HEK293T (cell line): Measurements from ENCODE around the gene ANKMY1.

Source experiments
- CTCF ChIA-PET: fragments of 350-600 bp; formaldehyde crosslinking; extraction: SDS; loops from one replicate; lab custom pipeline; 2021; ENCODE audit warnings: antibody characterized with exemption, inconsistent platforms; lab: Yijun Ruan, JAX
- POLR2A ChIA-PET: fragments of 350-600 bp; formaldehyde crosslinking; extraction: SDS; loops from one replicate; lab custom pipeline; 2020; ENCODE audit warnings: antibody characterized with exemption, inconsistent platforms; lab: Yijun Ruan, JAX
- DNase-seq: peaks from one replicate; pipeline ENCODE4 v3.0.0; 2012; ENCODE audit warnings: mixed read lengths; ENCODE audit errors: extremely low spot score
- ARNT ChIP-seq: fragments of 450-650 bp; IDR thresholded peaks from 2 replicates; pipeline ENCODE4 v1.6.1; 2017; ENCODE audit warnings: mild to moderate bottlenecking
- BHLHE40 ChIP-seq: fragments of 450-650 bp; IDR thresholded peaks from 2 replicates; pipeline ENCODE4 v1.6.1; 2016; ENCODE audit warnings: mild to moderate bottlenecking, moderate library complexity, borderline replicate concordance
- CTBP1 ChIP-seq: fragments of 450-650 bp; IDR thresholded peaks from 2 replicates; pipeline ENCODE4 v1.6.1; 2016; ENCODE audit warnings: borderline replicate concordance
- ELF4 ChIP-seq: fragments of 450-650 bp; IDR thresholded peaks from 2 replicates; pipeline ENCODE4 v1.6.1; 2017; ENCODE audit warnings: antibody characterized with exemption
- FOXA1 ChIP-seq: fragments of 450-650 bp; IDR thresholded peaks from 2 replicates; pipeline ENCODE4 v1.6.1; 2016; ENCODE audit warnings: mild to moderate bottlenecking
- FOXK2 ChIP-seq: fragments of 450-650 bp; IDR thresholded peaks from 2 replicates; pipeline ENCODE4 v1.6.1; 2016; ENCODE audit warnings: mild to moderate bottlenecking
- FOXM1 ChIP-seq: fragments of 450-650 bp; IDR thresholded peaks from 2 replicates; pipeline ENCODE4 v1.6.1; 2017; ENCODE audit warnings: mild to moderate bottlenecking, borderline replicate concordance
- HDGF ChIP-seq: fragments of 450-650 bp; IDR thresholded peaks from 2 replicates; pipeline ENCODE4 v1.6.1; 2017; ENCODE audit warnings: antibody characterized with exemption, borderline replicate concordance
- L3MBTL2 ChIP-seq: fragments of 450-650 bp; conservative IDR thresholded peaks from 2 replicates; pipeline ENCODE4 v1.6.1; 2016; ENCODE audit warnings: mild to moderate bottlenecking
- LEF1 ChIP-seq: fragments of 450-650 bp; IDR thresholded peaks from 2 replicates; pipeline ENCODE4 v1.6.1; 2017; ENCODE audit warnings: mild to moderate bottlenecking, borderline replicate concordance
- NFRKB ChIP-seq: fragments of 450-650 bp; IDR thresholded peaks from 2 replicates; pipeline ENCODE4 v1.6.1; 2016; ENCODE audit warnings: mild to moderate bottlenecking, moderate library complexity
- SP1 ChIP-seq: fragments of 450-650 bp; IDR thresholded peaks from 2 replicates; pipeline ENCODE4 v1.6.1; 2017
- SUZ12 ChIP-seq: fragments of 450-650 bp; IDR thresholded peaks from 2 replicates; pipeline ENCODE4 v1.6.1; 2016; ENCODE audit warnings: mild to moderate bottlenecking
- TARDBP ChIP-seq: fragments of 450-650 bp; IDR thresholded peaks from 2 replicates; pipeline ENCODE4 v1.6.1; 2016
- ZNF384 ChIP-seq: fragments of 450-650 bp; IDR thresholded peaks from 2 replicates; pipeline ENCODE4 v1.6.1; 2016
- TF ChIP-seq, protein P1 (sequence below): fragments of 450-650 bp; IDR thresholded peaks from 2 replicates; pipeline ENCODE4 v1.6.1; 2016

ANKMY1 gene

DNA sequence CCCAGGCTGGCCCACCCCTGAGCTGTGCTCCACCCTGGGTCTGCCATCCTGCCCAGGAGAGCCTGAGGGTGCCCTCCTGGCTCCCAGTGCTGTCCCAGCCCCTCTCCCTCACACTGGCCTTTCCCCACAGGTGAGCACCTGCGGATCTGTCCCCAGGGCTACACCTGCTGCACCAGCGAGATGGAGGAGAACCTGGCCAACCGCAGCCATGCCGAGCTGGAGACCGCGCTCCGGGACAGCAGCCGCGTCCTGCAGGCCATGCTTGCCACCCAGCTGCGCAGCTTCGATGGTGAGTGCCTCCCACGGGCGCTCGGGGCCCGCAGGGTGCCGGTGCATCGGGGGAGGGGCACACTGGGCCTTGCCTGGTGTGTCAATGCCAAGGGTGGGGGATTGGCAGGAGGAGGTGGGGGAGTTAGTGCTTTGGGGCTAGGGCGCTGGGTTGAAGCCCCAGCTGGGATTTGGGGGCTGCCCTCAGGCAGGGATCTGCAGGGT lies 98.8 kb downstream of the ANKMY1 start:
- ChIA-PET POLR2A (no interaction called here), CTCF (interaction anchor here (1.1 kb wide), 1 partner anchor 13 kb away, joined by 3 read pairs; no protein-coding TSS in a partner anchor)
- DNase-seq = no peak
- TF ChIP-seq CTBP1 (no peak), NFRKB (no peak)

DNA sequence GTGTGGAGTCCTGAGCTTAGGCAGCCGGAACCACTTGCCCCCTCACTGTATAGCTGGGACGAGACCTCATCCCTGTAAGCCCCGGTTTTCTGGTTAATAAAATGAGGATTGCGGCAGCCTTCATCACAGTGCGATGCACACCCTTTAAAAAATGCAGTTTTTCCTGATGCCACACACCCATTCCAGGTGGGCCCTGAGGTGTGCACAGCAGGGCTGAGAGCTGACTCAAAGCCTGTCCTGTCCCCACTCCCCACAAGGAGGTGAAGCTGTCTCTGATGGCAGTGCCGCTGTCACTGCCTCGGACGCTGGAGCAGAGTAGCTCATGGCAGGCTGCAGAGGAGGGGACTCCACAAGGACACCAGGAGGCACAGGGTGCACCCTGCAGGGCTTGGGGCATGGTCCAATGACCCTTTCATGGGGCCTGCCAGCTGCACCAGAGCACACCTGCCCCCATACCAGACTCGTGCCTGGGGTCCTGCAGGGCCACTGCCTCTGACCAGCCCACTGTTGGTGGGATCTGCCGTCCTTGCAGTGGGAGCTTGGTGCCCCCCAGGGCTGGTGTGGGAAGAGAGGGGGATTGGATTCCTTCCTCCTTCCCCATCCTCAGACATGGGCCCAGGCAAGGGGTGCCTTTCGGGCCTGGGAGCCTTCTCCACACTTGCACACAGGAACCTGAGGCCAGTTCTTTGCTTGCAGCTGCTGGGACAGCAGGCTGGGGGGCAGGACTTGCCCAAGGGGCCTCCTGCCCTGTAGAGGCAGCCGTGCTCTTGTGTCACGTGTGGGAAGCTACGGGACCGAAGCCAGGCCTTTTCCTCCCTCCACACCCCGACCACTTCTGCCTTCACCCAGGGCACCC lies 99.5 kb downstream of the ANKMY1 start:
- no peak for DNase-seq
- POLR2A ChIA-PET = no interaction called here
- CTCF ChIA-PET = no interaction called here
- TF ChIP-seq ZNF384 (no peak), CTBP1 (no peak), TARDBP (no peak), FOXM1 (no peak), ARNT (no peak), L3MBTL2 (no peak), FOXA1 (no peak), SUZ12 (no peak), NFRKB (no peak), FOXK2 (no peak), LEF1 (no peak), ELF4 (no peak), SP1 (no peak), HDGF (no peak), BHLHE40 (no peak)
- TF ChIP-seq, protein P1, sequence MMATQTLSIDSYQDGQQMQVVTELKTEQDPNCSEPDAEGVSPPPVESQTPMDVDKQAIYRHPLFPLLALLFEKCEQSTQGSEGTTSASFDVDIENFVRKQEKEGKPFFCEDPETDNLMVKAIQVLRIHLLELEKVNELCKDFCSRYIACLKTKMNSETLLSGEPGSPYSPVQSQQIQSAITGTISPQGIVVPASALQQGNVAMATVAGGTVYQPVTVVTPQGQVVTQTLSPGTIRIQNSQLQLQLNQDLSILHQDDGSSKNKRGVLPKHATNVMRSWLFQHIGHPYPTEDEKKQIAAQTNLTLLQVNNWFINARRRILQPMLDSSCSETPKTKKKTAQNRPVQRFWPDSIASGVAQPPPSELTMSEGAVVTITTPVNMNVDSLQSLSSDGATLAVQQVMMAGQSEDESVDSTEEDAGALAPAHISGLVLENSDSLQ = no peak

DNA sequence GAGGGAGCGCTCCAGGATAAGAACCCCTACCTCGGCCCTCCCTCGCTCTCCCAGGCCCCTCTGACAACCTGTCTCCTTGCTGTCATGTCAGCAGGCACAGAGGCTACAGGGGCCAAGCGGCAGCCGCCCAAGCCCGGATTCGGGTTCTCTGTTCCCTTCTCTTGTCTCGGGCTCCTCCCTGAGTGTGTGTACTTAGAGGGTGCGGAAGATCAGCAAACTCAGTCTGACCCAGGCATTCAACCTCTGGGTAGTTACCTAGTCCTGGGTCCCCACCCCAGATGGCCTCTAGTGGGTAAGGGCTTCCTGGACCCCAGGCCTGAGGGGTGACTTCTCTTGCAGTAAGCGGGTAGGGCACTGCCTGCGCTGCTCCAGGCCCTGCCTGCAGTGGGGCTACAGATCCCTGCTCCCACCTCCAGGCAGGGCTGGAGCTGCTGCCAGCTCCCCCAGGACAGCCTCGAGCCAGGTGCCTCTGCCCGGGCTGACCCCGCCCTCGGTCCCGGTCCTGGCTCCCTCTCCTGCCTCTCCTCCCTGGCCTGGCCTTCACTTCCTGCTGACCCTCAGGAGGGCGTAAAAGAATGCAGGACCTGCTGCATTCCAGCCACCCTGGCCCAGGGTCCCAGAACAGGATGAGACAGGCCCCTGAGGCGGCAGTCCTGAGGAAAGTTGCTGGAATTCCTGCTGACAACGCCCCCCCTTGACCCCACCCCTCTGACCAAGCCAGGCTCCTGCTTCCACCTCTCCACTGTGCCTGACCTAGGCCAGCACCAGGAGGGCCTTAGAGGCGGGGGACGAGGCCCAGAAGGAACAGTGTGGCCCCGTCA lies 100.4 kb downstream of the ANKMY1 start:
- ChIA-PET POLR2A (no interaction called here), CTCF (no interaction called here)
- DNase-seq = no peak
- no peak for TF ChIP-seq ZNF384
- no peak for TF ChIP-seq L3MBTL2
- no peak for TF ChIP-seq FOXA1
- no peak for TF ChIP-seq ELF4
- no peak for TF ChIP-seq HDGF
- no peak for TF ChIP-seq TARDBP
- no peak for TF ChIP-seq CTBP1
- no peak for TF ChIP-seq SP1
- TF ChIP-seq FOXM1 = no peak
- no peak for TF ChIP-seq ARNT
- no peak for TF ChIP-seq LEF1
- TF ChIP-seq, protein P1 = no peak
- TF ChIP-seq NFRKB = no peak
- no peak for TF ChIP-seq BHLHE40
- TF ChIP-seq FOXK2 = no peak
- no peak for TF ChIP-seq SUZ12

DNA sequence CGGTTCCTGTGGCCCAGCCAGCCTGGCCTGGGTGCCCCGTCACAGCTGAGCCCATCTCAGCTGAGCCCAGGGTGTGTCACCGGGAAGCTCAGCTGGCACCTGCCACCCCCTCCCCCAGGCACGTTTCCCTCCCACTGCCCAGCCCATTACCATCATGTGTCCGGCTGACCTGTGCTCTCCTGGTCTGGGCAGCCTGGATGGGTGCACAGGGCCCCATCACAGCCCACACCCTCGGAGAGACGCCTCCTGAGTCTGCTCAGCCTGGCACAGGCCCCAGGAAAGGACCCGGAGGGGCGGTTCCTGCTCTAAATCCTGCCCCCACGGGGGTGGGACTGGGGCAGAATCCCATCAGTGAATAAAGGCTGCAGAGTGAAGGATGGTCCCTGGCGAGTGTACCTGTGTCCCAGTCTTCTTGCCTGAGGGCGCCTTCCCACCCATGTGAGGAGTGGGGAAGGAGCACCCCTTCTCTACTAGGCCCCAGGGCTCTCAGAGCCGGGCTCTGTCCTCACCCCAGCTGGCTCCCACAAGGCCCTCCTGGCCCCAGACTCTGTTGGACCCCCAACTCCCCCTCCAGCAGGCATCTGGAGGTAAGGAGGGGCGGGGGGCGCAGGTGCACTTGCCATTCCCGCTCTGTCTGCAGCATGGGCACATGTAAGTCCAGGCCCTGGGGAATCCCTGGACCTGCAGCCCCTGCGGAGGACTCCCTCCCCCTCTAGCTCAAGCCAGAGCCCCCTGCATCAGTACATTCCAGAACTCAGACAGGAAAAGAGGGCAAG lies 101.2 kb downstream of the ANKMY1 start:
- CTCF ChIA-PET = no interaction called here
- POLR2A ChIA-PET = no interaction called here
- TF ChIP-seq FOXA1 = no peak
- TF ChIP-seq LEF1 = no peak
- no peak for TF ChIP-seq SP1
- TF ChIP-seq TARDBP = no peak
- no peak for TF ChIP-seq ZNF384
- TF ChIP-seq, protein P1 = no peak
- no peak for DNase-seq

DNA sequence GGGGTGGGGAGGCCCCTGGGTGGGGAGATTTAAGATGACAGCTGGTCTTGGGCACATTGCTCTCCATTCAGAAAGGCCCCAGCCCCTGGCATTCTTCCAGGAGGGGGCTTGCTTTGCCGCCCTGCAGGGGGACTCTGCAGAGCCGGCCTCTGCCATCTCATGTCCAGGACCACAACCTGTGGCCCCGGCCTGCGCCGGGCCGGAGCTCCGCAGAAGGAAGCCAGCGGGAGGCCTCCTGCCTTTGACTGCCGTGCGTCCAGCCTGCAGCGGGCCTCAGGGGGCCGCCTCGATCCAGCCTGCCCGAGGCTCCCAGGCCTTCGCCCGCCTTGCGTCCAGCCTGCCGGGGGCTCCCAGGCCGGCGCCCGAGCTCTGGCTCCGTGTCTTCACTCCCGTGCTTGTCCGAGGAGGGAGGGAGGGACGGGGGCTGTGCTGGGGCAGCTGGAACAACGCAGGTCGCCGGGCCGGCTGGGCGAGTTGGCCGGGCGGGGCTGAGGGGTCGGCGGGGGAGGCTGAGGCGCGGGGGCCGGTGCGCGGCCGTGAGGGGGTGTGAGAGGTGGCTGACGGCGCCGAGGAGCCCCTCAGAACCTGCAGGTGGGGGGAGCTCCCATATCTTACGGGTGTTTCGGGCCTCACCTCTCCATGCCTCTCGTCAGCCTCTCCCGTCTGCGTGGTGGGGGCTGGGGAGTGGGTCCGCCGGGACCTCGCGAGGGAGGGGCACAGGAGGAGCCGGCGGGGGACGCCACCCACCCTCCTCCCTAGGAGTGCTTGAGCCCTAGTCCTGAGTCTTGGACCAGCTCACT lies 101.9 kb downstream of the ANKMY1 start:
- TF ChIP-seq SUZ12 (no peak), L3MBTL2 (no peak), BHLHE40 (no peak), HDGF (no peak), FOXA1 (no peak), FOXK2 (no peak), TARDBP (no peak), CTBP1 (no peak), ARNT (no peak), FOXM1 (no peak), SP1 (no peak), NFRKB (no peak), LEF1 (no peak), ZNF384 (no peak), ELF4 (no peak)
- TF ChIP-seq, protein P1 = no peak
- ChIA-PET POLR2A (no interaction called here), CTCF (interaction anchor here (1.0 kb wide), 1 partner anchor 8 kb away, joined by 4 read pairs; no protein-coding TSS in a partner anchor)
- no peak for DNase-seq
